Smooth muscle cell (in vitro differentiated cells): Measurements from ENCODE around the gene SUPT3H. TPM values are rescaled to one million over a fixed set of nuclear protein-coding genes. Genes with fewer than 3 reads are reported as not detected.

ENCODE experiments used
- DNase-seq: peaks from one replicate; lab custom pipeline; 2025; ENCODE audit not compliant: unreplicated experiment; lab: John Stamatoyannopoulos, UW
- H2AFZ ChIP-seq: fragments of 200-600 bp; sonication (generic); 2 replicates; pipeline ENCODE4 v1.6.0; 2016; ENCODE audit warnings: antibody characterized with exemption, low read depth, mild to moderate bottlenecking
- H3F3A ChIP-seq: fragments of 200-600 bp; sonication (generic); 2 replicates; pipeline ENCODE4 v1.6.0; 2017; ENCODE audit warnings: antibody characterized with exemption, low read depth
- H3K27ac ChIP-seq: fragments of 200-600 bp; sonication (generic); 2 replicates; pipeline ENCODE4 v1.5.1; 2016; ENCODE audit warnings: low read depth, mild to moderate bottlenecking
- H3K27me3 ChIP-seq: fragments of 200-600 bp; sonication (generic); 2 replicates; pipeline ENCODE4 v1.6.1; 2016; ENCODE audit warnings: low read depth, mild to moderate bottlenecking
- H3K36me3 ChIP-seq: fragments of 200-600 bp; sonication (generic); 2 replicates; pipeline ENCODE4 v1.5.1; 2016; ENCODE audit warnings: low read depth
- H3K4me1 ChIP-seq: fragments of 200-600 bp; sonication (generic); 2 replicates; pipeline ENCODE4 v1.5.1; 2016; ENCODE audit warnings: low read depth
- H3K4me2 ChIP-seq: fragments of 200-600 bp; sonication (generic); 2 replicates; pipeline ENCODE4 v1.6.0; 2016; ENCODE audit warnings: mild to moderate bottlenecking
- H3K4me3 ChIP-seq: fragments of 200-600 bp; sonication (generic); 2 replicates; pipeline ENCODE4 v1.5.1; 2016; ENCODE audit warnings: mild to moderate bottlenecking
- H3K79me2 ChIP-seq: fragments of 200-600 bp; sonication (generic); 2 replicates; pipeline ENCODE4 v1.6.0; 2016; ENCODE audit warnings: low read depth, mild to moderate bottlenecking
- H3K9ac ChIP-seq: fragments of 200-600 bp; sonication (generic); 2 replicates; pipeline ENCODE4 v1.6.0; 2016; ENCODE audit warnings: low read depth
- H3K9me3 ChIP-seq: fragments of 200-600 bp; sonication (generic); replicated peaks from 2 replicates; pipeline ENCODE4 v1.5.1; 2016; ENCODE audit warnings: low read depth
- H4K20me1 ChIP-seq: fragments of 200-600 bp; sonication (generic); 2 replicates; pipeline ENCODE4 v1.6.0; 2016; ENCODE audit warnings: low read depth
- CTCF ChIP-seq: fragments of 200-600 bp; sonication (generic); IDR thresholded peaks from 2 replicates; pipeline ENCODE4 v1.5.1; 2017; ENCODE audit warnings: borderline replicate concordance, mild to moderate bottlenecking, antibody characterized with exemption; ENCODE audit not compliant: insufficient read depth, poor library complexity, severe bottlenecking
- WGBS: methylation state at CpG from one replicate; pipeline ENCODE4 v1.1.7; 2016; ENCODE audit warnings: low lambda C conversion rate; 5-methylcytosine and 5-hydroxymethylcytosine counted together
- polyA plus RNA-seq: library from polyadenylated mRNA; unstranded; fragments of >200 nt; fragmentation: Nextera tagmentation; extraction: Ambion mirVana; gene quantifications from 2 replicates; pipeline ENCODE4 v1.2.1, GENCODE V29; 2016
- total RNA-seq: library from RNA; depleted of rRNA; stranded (reverse); fragments of >200 nt; gene quantifications from 2 replicates; pipeline ENCODE4 v1.2.3, GENCODE V29; 2014

SUPT3H gene
- total and polyA plus RNA-seq, 2 experiments from 2014 or later = 19.4 to 22.9 TPM

GRCh38 chr6:45054610-45055009, 323.1 kb downstream of the SUPT3H start:
- Histone ChIP-seq H3K4me2 (peak overlapping the region; percentile 48), H3K36me3 (no peaks in the 10 kb centered on the region), H3F3A (no peaks in the 10 kb centered on the region), H2AFZ (no peak overlapping the region), H3K79me2 (no peaks in the 10 kb centered on the region), H3K9me3 (no peaks in the 10 kb centered on the region), H3K9ac (no peak overlapping the region), H3K27ac (no peak overlapping the region), H3K27me3 (no peaks in the 10 kb centered on the region), H3K4me3 (no peak overlapping the region), H3K4me1 (peaks cover 12% of the 10 kb centered on the region), H4K20me1 (no peaks in the 10 kb centered on the region)
- DNase-seq = no peak
- TF ChIP-seq CTCF = no peak
- 13% methylated on average over 1 of the region's 1 CpG for WGBS

GRCh38 chr6:45052325-45052724, 325.4 kb downstream of the SUPT3H start:
- Histone ChIP-seq H3K4me2 (no peak overlapping the region), H3K4me1 (peaks cover 9% of the 10 kb centered on the region), H3K36me3 (no peaks in the 10 kb centered on the region), H3K79me2 (no peaks in the 10 kb centered on the region), H3K27ac (no peak overlapping the region), H3K9me3 (no peaks in the 10 kb centered on the region), H3K9ac (no peak overlapping the region), H3K4me3 (no peak overlapping the region), H3K27me3 (no peaks in the 10 kb centered on the region), H3F3A (no peaks in the 10 kb centered on the region), H4K20me1 (no peaks in the 10 kb centered on the region), H2AFZ (no peak overlapping the region)
- no peak for DNase-seq
- TF ChIP-seq CTCF = no peak
- WGBS = 86% methylated on average over 2 of the region's 2 CpGs

GRCh38 chr6:45049188-45049843, 328.4 kb downstream of the SUPT3H start:
- H3K4me1 ChIP-seq = peaks cover under 1% of the 10 kb centered on the region
- H3K27me3 ChIP-seq = no peaks in the 10 kb centered on the region
- H3K79me2 ChIP-seq = no peaks in the 10 kb centered on the region
- no peaks in the 10 kb centered on the region for H3K36me3 ChIP-seq
- no peak overlapping the region for H3K9ac ChIP-seq
- DNase-seq = no peak
- no peak overlapping the region for H3K4me3 ChIP-seq
- no peaks in the 10 kb centered on the region for H4K20me1 ChIP-seq
- TF ChIP-seq CTCF = no peak
- no peaks in the 10 kb centered on the region for H3K9me3 ChIP-seq
- H3K4me2 ChIP-seq = no peak overlapping the region
- no peak overlapping the region for H3K27ac ChIP-seq
- H2AFZ ChIP-seq = no peak overlapping the region
- 93% methylated on average over 5 of the region's 5 CpGs for WGBS
- H3F3A ChIP-seq = no peaks in the 10 kb centered on the region

- no peaks in the 10 kb centered on the region for H3K79me2 ChIP-seq
- no peaks in the 10 kb centered on the region for H3K9me3 ChIP-seq
- TF ChIP-seq CTCF = no peak
- H4K20me1 ChIP-seq = no peaks in the 10 kb centered on the region
- no peaks in the 10 kb centered on the region for H3K27me3 ChIP-seq
- no peak overlapping the region for H3K4me3 ChIP-seq
- no peaks in the 10 kb centered on the region for H3K36me3 ChIP-seq
- no peaks in the 10 kb centered on the region for H3F3A ChIP-seq
- no peak overlapping the region for H3K27ac ChIP-seq
- 86% methylated on average over 1 of the region's 1 CpG for WGBS
- no peak overlapping the region for H3K9ac ChIP-seq
- H3K4me2 ChIP-seq = no peak overlapping the region
- peaks cover 2% of the 10 kb centered on the region for H3K4me1 ChIP-seq
- DNase-seq = no peak
- no peak overlapping the region for H2AFZ ChIP-seq
Measured at GRCh38 chr6:45047573-45047972, 330.2 kb downstream of the SUPT3H start.
